ENCODE measurements around the gene PLSCR2. TPM values are rescaled to one million over a fixed set of nuclear protein-coding genes. Genes with fewer than 3 reads are reported as not detected.

The PLSCR2 gene
- total RNA-seq, 1 experiment from 2014 or later: 0.54 TPM

Other genes with a start within 250 kb of the PLSCR2 start
- gene PLSCR4, start 218.5 kb downstream of the PLSCR2 start, total RNA-seq (2021; ENCODE audit: unreplicated experiment): 3.5 TPM
- 52.7 TPM for gene PLSCR1, start 75.0 kb upstream of the PLSCR2 start, total RNA-seq (2021; ENCODE audit: unreplicated experiment)
- not detected for gene PLSCR5, start 135.8 kb upstream of the PLSCR2 start, total RNA-seq (2021; ENCODE audit: unreplicated experiment)